ENCODE measurements around the gene MACROD2.
"Not testable (repeated sequence)": the region's sequence is repeated elsewhere in the genome, so short reads cannot be mapped to it uniquely, and the experiment has no call there.

The MACROD2 gene

GRCh38 chr20:15075586-15075985 is 1080.3 kb downstream of the MACROD2 start:
- DNase-seq = no peak

DNA sequence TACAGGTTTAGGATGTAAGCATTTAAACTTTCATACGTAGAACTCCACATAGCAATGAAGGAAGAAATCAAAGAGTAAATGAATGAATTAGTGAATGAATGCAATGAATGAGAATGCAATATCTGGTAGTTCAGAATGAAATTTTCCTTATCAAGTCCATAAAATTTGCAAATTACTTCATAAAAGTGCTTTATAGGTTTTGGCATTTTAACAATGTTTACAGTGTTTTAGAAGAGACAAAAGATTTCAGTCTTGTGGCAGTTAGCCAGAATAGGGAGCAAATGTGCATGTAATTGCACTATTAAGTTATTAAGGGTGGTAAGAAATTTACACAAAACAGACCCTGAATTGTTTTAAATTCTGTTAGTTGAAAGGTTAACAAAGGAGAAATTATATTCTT is 1081.5 kb downstream of the MACROD2 start:
- no peak for DNase-seq

GRCh38 chr20:15077733-15078250 is 1082.5 kb downstream of the MACROD2 start:
- no peak for DNase-seq

DNA sequence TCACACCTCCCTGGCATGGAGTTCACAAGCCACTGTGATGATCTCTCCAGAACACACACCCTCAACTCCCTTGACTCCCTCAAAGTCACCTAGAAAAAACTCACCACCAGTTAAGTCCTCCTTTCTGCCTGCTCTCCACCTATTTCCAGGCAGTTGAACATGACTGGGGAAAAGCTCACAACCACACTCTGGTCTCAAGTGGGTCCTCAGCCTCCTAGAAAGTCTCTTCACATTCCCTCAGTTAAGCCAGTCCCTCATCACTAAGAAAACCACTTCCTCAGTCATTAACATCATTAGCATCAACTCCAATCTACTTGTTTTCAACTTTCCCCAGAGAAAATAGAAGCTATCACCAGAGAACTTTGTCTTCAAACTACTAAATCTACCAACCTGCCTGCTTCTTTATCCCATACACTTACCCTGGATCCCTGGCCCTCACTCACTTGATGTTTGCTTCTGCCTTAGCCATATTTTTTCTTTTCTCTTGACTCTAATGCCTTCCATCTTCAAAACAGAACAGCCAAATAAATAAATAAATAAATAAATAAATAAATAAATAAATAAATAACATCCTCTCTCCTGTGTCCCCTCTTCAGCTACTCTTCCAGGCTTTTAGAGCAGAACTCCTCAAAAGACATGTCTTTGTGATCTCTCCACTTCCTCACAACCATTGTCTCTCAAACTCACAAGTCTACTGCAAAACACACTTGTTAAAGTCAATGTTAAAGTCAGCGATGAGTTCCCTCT is 1084.5 kb downstream of the MACROD2 start:
- DNase-seq = no peak

GRCh38 chr20:15081261-15081660 is 1085.9 kb downstream of the MACROD2 start:
- no peak for DNase-seq

DNA sequence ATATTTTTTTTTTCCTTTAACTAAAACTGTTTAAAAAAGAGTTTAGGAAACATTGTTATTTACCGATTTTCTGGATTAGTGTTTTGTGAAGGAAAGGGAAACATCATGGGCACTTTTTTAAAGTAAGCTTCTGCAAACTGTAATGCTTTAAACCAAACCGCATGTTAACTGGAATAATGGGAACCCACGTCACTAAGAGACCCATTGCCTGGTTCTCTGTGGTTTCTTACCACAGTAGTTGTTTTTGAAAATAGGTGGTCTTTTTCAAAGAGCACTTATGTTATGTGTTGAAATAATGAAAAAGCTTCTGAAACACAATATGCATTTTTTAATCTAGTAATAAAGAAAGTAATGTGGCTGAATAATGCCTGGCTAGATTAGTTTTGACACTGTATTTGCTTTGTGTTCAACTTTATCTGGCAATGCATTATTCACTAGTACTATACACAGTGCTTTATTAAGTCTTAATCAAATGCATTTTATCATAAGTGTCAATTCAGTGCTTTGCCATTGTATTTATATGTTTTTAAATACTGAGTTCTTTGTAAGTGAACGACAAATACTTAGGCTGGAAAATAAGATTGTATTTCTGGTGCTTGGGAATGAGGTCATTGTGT is 1096.2 kb downstream of the MACROD2 start:
- DNase-seq = no peak

DNA sequence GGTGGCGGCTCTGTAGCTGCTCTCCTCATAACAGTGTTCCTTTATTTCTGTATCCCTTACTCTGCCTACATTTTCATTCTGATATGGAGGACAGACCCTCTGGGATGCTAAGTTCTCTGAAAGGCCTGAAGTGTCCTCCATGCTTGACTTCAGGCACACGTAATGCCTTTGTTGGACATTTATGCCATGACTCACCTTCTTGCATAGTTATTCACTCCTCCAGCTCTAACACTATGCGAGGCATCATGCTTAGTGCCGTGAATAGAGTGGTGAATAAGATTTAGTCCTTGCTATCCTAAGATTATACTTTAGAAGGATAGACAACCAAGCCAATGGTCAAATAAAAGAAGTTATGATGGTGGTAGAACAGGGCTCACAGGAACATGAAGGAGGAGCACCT is 1103.0 kb downstream of the MACROD2 start:
- no peak for DNase-seq

GRCh38 chr20:15099130-15099529 is 1103.8 kb downstream of the MACROD2 start:
- no peak for DNase-seq

DNA sequence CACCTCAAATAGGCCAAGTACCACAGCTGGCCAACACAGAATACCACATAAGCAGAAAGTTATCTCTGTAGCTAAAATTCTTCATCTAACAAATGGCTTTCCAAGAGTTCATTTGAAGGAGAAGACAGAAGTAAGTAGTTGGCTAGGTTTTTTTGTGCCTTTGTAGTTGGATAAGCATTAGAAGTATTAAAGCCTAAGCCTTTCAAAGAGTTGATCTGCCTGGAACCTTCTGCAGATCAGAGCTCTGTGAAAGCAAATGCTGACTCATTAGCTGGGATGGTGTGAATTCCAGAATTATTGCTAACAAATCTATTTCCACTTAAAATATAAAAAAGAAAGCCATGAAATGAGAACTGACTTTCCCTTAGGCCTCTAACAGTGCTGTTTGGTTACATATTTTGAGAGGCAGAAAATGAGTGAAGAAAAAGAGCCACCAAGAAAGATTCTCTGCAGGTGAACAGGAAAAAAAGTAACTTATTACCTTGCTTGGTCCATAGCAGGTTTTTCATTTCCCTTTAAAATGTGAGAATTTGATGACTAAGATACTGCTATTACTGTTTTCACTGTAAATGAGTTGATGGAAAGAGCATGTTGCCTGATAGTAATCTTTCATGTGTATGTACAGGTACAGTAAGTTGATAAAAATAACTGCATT is 1105.3 kb downstream of the MACROD2 start:
- DNase-seq = no peak

- DNase-seq = no peak
Measured at GRCh38 chr20:15107931-15108330, 1112.6 kb downstream of the MACROD2 start.

DNA sequence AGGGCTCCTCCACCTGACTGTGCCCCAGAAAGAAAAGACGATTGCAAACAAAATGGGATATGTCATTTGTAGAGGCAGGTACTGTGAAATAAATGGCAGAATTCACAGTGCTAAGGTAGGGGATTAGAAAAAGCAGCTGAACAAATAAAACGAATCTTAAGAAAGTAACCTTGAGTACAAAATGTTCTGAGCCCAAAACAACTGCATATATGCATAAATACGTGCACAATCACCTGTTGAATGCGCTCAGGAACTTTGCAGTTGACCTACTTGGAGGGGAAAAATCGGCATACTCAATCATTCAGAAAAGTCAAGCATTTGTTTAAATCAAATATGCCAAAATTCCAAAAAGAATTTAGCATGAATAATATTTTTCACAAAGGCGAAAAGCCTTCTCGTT is 1114.2 kb downstream of the MACROD2 start:
- DNase-seq = no peak

DNA sequence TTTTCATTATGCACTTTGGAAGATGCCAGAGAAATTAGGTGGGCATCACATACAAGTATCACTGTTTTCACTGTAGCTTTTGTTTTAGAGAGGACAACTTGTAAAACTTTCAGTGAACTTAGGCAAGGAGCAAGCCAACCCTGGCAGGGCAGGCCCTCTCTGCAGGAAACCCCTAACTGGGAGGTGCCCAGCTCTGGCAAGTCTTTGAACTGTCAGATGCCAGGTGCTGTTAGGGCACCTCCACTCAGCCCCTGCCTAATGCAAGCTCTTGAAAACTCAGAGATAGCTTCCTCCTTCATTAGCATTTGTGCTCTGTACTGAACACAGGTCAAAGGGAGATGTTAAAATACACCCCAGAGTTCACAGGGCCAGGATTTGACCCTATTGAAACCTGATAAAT is 1116.3 kb downstream of the MACROD2 start:
- DNase-seq = no peak

DNA sequence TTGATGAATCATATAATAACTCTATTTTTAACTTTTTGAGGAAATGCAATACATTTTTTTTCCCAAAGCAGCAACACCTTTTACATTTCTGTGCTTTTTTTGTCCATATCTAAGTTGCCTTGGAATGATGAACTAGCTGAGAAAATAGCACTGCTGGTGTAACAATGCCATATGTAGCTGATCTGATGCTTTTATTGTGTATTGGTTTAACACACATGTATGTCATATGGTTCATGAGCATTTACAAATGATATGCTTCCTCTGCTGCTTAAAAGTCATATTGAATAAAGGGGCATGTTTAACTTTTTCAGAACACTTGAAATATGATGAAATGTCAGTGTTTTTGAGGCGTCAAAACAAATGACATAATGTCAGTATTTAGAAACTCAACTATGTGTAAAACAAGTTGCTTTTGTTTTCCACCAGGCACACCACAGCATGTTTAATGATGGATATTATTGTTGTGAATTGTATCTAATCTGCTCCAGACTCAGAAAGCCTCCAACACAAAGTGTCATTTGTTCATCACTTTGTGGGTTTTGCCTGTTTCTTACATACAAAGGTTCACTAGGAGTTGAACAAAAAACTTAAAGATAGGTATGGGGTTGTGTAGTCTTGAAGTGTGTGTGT is 1117.9 kb downstream of the MACROD2 start:
- DNase-seq = no peak

GRCh38 chr20:15119852-15120487 is 1124.7 kb downstream of the MACROD2 start:
- DNase-seq = no peak

DNA sequence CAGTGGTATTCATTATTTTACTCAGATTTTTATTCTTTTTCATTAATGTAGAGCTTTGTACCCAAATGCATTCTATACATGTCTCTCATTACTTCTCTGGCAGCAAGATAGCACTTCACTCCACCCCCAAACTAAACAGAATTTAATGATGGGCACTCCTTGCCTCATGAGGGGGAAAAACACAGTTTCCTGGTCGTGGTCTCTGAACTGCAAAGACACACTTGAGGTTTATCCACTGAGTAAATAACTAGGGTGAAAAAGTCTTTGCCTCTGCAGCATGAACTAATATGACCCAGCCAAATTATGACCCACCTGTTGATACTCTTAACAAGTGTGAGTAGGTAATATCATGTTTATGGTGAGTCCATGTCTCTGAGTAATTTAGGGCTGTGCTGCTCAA is 1127.3 kb downstream of the MACROD2 start:
- DNase-seq = no peak

DNA sequence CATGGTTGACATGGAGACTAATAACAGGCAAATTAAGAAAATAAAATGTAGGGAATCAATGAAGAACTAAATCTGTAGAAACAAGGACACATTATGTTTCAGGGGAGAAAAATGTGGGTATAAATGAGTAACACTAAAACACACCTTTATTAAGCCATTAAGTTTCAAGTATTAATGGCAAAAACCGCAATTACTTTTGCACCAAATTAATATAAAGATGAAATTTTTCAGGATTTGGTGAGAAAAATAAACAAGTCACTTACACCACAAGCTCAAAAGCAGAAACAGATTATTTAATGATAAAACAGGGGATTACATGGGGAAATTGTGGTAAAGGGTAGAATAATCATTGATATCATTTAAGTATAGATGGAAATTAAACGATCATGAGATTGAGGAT is 1135.9 kb downstream of the MACROD2 start:
- DNase-seq = no peak

DNA sequence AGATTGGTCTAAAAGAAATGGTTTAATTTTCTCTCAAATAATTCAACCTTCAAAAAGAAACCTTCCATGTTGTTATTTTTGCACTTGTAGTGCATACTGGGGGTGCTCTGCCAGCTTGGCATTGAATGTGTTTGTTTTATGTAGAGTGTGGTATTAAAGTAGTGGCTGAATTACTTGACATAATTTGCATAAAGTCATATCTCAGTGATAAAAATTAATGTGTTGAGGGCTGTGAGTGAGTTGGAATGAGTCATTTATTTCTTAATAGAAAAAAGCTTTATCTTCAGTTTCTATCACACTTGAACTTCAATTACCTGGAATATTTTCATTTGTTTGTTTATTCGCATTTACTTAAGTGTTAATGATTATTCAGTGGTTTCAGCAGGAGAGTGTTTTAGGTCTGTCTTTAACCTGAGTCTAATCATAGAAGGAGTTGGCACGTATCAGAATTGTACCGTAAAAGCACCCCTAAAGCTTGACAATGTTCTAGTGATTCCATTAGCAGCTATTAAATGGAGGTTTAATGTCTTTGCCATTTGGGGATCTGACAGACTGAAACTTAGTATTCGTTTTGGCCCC is 1143.3 kb downstream of the MACROD2 start:
- no peak for DNase-seq

GRCh38 chr20:15139522-15139921 is 1144.2 kb downstream of the MACROD2 start:
- DNase-seq = no peak

DNA sequence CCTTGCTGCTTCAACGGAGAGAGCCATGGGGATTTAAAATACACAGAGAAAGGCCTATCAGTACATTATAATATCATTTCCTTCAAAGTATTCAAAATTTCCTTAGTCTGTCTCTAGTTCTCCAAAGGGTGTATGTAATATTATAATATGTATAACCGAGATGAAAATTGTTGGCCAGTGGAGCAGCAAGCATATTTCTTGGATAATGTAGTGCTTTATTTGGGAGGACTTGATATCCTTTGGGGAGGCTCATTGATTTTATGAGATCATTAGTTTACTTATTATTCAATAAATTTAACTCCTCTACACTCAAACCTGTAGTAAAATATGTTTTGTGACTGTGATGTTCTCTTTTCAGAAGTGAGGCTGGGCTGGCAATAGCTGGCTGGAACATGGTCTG is 1145.0 kb downstream of the MACROD2 start:
- no peak for DNase-seq

GRCh38 chr20:15140940-15141339 is 1145.6 kb downstream of the MACROD2 start:
- DNase-seq = not testable (repeated sequence)

DNA sequence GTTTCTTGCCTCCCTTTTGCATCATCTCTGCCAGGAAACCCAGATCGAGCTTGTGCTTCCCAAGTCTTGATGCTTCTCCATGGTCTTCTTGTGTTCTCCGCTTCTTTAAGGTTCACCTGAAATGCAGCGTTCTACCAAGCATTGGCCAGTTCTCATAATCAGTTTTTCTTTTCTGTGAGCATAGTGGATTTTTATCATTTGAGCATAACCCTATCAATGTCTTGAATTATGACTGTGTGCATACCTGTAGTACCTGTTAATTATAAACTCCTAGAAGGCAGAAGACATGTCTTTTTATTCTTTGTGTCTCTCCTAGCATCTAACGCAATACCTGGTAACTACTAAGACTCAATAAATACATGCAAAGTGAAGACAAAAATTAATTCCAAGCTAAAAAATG is 1146.5 kb downstream of the MACROD2 start:
- DNase-seq = no peak

- no peak for DNase-seq
Measured at GRCh38 chr20:15143478-15143877, 1148.2 kb downstream of the MACROD2 start.

DNA sequence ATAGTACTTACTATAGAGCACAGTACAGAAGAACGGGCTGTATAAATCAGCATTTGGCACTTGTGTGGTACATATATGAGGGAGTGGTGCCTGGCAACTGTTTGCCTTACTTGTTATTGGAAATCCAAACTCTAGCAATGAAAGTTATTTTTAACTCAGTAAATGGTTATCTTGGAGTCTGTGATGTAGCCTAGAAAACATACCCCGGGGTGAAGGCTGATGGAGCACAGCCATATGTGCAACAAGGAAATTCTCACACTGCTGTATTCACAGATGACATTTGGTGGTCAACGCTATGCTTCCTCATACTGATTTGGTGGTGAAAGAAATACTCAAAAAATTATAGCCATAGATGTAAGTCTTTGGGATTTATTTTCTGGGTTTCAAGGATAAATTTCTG is 1149.6 kb downstream of the MACROD2 start:
- DNase-seq = no peak
